Naive B cell (primary cell): ENCODE results near the gene USH1G. TPM values are rescaled to one million over a fixed set of nuclear protein-coding genes. Genes with fewer than 3 reads are reported as not detected.
"Not testable (repeated sequence)": the region's sequence is repeated elsewhere in the genome, so short reads cannot be mapped to it uniquely, and the experiment has no call there.

Source experiments
- ATAC-seq, 2 donors: fragments of 150-1000 bp; cut with Tn5 transposase; 2 replicates each; pipeline ENCODE4 v1.10.0; 2021; ENCODE audit warnings: low read depth in 2 of 2, mild to moderate bottlenecking in 2 of 2, moderate library complexity in 2 of 2
- DNase-seq: peaks from one replicate; pipeline ENCODE4 v3.0.0; 2022
- H3K27ac Mint-ChIP-seq, 6 donors: one replicate each; pipeline ENCODE4 v1.8.0; 2020 to 2022; ENCODE audit warnings: mild to moderate bottlenecking in 6 of 6, mixed read lengths in 6 of 6, moderate library complexity in 5 of 6, inconsistent platforms in 2 of 6
- H3K27me3 Mint-ChIP-seq, 3 donors: one replicate each; pipeline ENCODE4 v1.8.0; 2021 to 2022; ENCODE audit warnings: mixed read lengths in 3 of 3, mild to moderate bottlenecking in 1 of 3
- H3K36me3 Mint-ChIP-seq, 2 donors: one replicate each; pipeline ENCODE4 v1.8.0; 2020 to 2022; ENCODE audit warnings: mixed read lengths in 2 of 2, inconsistent platforms in 1 of 2, mild to moderate bottlenecking in 1 of 2
- H3K4me1 Mint-ChIP-seq, 3 donors: one replicate each; pipeline ENCODE4 v1.8.0; 2020 to 2022; ENCODE audit warnings: mixed read lengths in 3 of 3, inconsistent platforms in 1 of 3, mild to moderate bottlenecking in 1 of 3, moderate library complexity in 1 of 3
- H3K4me3 Mint-ChIP-seq, 8 donors: one replicate each; pipeline ENCODE4 v1.8.0; 2020 to 2022; ENCODE audit warnings: mild to moderate bottlenecking in 8 of 8, mixed read lengths in 8 of 8, moderate library complexity in 8 of 8, inconsistent platforms in 2 of 8
- H3K9me3 Mint-ChIP-seq, 7 donors: one replicate each; pipeline ENCODE4 v1.8.0; 2020 to 2022; ENCODE audit warnings: mixed read lengths in 7 of 7, mild to moderate bottlenecking in 5 of 7, inconsistent platforms in 2 of 7, moderate library complexity in 1 of 7
- polyA plus RNA-seq, 6 donors: library from polyadenylated mRNA; unstranded; fragments of 300-500 nt; fragmentation: Illumina TruSeq; gene quantifications; one replicate each; pipeline ENCODE4 v1.2.3, GENCODE V29; 2021; ENCODE audit warnings: low read depth in 6 of 6

The USH1G gene
- polyA plus RNA-seq, 6 donors from 2014 or later: not detected

DNA sequence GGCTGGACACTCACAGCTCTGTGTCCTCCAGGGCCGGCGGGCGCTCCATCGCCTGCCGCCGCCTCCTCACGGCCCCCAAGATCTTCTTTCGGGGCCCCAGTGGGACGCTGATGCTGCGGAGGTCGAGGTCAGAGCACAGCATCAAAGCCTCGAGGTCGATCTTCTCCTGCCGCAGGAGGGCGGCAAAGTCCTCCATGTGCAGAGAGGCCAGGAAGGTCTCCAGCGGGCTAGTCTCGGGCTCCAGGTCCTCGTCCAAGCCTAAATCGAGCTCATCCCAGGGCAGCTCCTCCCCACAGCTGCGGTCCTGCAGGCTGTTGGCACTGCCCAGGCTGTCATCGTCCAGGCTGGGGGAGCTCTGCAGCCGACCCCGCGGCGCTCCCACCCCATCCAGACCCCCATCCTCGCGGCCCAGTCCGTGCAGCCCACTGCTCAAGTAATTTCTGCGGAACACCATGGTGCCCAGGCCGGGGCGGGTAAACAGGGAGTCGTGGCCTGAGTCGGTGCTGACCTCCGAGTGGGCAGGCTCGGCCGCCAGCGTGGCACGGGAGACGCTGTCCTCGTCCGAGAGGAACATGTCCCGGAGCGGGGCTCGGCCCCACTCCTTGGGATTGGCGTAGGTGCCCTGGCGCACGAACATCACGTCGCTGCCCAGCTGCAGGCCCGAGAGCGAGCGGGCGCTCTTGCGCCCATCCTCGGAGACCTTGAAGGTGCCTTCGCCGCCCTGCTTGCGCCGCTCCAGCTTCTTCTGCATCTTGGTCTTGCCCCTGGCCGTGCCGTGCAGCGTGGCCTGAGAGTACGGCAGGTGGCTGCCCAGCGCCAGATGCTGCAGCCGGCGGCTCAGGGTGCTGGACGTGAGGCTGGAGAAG, 3.4 kb downstream of the USH1G start:
- no peak for ATAC-seq
- Mint-ChIP-seq H3K4me1 (peaks cover 13 to 14% (median 14%) of the 10 kb centered on the region in 3 donors), H3K36me3 (no peaks in the 10 kb centered on the region), H3K9me3 (peaks cover 0 to 5% (median 0%) of the 10 kb centered on the region in 7 donors), H3K4me3 (no peak overlapping the region), H3K27me3 (peaks cover 21 to 87% (median 63%) of the 10 kb centered on the region in 3 donors), H3K27ac (no peak overlapping the region)
- no peak for DNase-seq

DNA sequence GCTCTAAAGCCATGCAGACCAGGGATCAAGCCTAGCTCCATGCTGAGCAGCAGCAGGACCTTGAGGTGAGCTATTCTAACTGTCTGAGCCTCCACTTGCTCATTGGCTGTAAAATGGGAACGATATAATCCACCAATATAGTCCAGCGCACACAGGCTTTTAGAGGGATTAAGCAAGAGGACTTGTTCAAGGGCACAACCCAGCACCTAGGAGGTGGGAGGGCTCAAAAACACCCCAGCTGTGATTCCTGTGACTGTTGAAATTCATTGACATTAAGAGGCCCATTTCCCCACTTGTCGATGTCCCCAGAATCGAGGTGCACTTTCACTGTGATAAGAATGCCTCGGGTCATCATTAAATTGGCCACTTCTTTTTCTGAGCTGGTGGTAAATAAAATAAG, 4.1 kb downstream of the USH1G start:
- ATAC-seq (no peak), DNase-seq (no peak)
- no peak overlapping the region for H3K27ac Mint-ChIP-seq
- no peak overlapping the region for H3K4me3 Mint-ChIP-seq
- peaks cover 0 to 5% (median 0%) of the 10 kb centered on the region in 7 donors for H3K9me3 Mint-ChIP-seq
- peaks cover 24 to 79% (median 58%) of the 10 kb centered on the region in 3 donors for H3K27me3 Mint-ChIP-seq
- peaks cover 7 to 10% (median 8%) of the 10 kb centered on the region in 3 donors for H3K4me1 Mint-ChIP-seq
- no peaks in the 10 kb centered on the region for H3K36me3 Mint-ChIP-seq

DNA sequence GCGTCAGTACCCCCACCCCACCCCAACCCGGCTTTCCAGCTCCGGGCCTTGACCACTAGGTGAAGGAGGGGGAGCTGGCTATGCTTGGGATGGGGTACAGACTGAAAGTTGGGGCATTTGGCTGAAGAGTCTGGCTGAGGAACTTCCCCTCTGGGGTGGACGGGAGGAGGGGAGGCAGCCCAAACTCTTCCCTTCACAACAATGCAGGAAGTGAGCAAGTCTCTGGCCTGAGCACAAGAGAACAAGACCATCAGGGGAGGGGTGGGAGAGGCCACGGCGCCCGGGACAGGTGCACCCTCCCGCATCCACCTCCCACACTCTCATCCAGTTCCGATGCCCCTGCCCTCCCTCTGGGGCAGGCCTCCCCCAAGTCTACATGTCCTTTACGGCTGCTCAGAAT, 5.6 kb downstream of the USH1G start:
- H3K36me3 Mint-ChIP-seq: no peaks in the 10 kb centered on the region

DNA sequence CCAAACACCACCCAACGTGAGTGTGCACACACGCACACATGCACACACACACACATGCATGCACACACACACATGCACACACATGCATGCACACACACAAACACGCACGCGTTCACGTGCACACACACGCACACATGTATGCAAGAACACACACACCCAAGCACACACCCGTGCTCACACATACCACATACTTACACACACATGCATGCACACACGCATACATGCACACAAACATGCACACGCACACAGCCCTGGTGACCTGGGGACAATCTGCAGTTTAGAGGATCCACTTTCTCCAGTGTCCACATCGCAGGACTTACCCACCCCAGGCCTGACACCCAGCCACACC, 6.2 kb downstream of the USH1G start:
- no peak overlapping the region for H3K27ac Mint-ChIP-seq
- H3K9me3 Mint-ChIP-seq: peaks cover 0 to 5% (median 0%) of the 10 kb centered on the region in 7 donors
- no peaks in the 10 kb centered on the region for H3K36me3 Mint-ChIP-seq
- DNase-seq (no peak), ATAC-seq (no peak)
- peaks cover 20 to 63% (median 47%) of the 10 kb centered on the region in 3 donors for H3K27me3 Mint-ChIP-seq
- H3K4me3 Mint-ChIP-seq: no peak overlapping the region
- peaks cover 0 to 3% (median 0%) of the 10 kb centered on the region in 3 donors for H3K4me1 Mint-ChIP-seq

More for the DNA sequence above, 5.6 kb downstream of the USH1G start:
- ATAC-seq (no peak), DNase-seq (no peak)
- H3K9me3 Mint-ChIP-seq: peaks cover 0 to 5% (median 0%) of the 10 kb centered on the region in 7 donors
- H3K4me3 Mint-ChIP-seq: no peak overlapping the region
- H3K27me3 Mint-ChIP-seq: peaks cover 21 to 66% (median 52%) of the 10 kb centered on the region in 3 donors
- H3K27ac Mint-ChIP-seq: no peak overlapping the region
- peaks cover under 1 to 4% (median 2%) of the 10 kb centered on the region in 3 donors for H3K4me1 Mint-ChIP-seq

DNA sequence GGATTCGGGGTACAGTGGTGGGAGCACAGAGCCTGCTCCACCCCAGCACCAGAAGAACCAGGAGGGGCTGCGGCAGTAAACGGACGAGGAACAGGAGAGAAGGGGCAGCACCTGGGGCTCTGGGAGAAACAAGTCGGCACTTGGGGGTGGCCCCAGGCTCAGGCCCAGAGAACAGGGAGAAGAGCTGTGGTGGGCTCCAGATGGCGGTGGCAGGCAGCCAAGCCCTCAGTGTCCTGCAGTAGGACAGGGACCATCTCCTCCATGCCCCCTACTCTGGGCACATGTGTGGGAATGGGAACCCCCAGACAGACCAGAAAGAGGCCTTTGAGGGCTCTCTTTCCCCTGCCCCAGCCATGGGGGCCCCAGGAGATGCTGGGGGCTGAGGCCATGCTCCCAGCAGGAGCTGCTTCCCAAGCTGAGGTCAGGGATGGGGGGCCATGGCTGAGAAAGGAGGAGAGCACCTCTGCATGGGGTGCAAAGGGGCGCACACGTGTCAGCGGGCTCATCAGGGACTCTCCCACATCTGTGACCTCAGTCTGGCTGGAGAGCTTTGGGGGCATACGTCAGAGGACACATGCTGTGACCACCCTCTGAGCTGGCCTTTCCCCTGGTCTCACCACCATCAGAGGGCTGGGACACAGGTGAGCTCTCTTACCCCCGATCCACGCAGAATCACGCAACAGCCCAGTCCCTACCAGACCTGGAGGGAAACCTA, 6.8 kb downstream of the USH1G start:
- no peak overlapping the region for H3K4me3 Mint-ChIP-seq
- no peak for ATAC-seq

DNA sequence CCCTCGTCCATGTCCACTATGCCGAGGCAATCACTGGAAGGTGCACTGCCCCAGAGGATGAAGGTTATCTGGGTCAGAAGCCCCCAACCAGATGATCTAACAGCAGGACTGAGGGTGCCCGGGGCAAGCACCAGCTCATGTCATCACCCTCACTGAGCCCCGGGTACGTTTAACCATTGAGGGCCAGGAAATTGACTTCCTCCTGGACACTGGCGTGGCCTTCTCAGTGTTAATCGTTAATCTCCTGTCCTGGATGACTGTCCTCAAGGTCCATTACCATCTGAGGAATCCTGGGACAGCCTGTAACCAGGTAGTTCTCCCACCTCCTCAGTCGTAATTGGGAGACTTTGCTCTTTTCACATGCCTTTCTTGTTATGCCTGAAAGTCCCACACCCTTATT, 11.6 kb downstream of the USH1G start:
- H3K4me3 Mint-ChIP-seq, DNase-seq, H3K9me3 Mint-ChIP-seq, ATAC-seq, H3K36me3 Mint-ChIP-seq, H3K4me1 Mint-ChIP-seq, H3K27ac Mint-ChIP-seq: not testable (repeated sequence)
- peaks cover 14 to 42% (median 28%) of the 10 kb centered on the region in 3 donors for H3K27me3 Mint-ChIP-seq

More for the DNA sequence above, 6.8 kb downstream of the USH1G start:
- Mint-ChIP-seq H3K27me3 (peaks cover 20 to 58% (median 42%) of the 10 kb centered on the region in 3 donors), H3K36me3 (no peaks in the 10 kb centered on the region), H3K27ac (no peak overlapping the region), H3K4me1 (peaks cover 0 to 3% (median 0%) of the 10 kb centered on the region in 3 donors), H3K9me3 (peaks cover 0 to 5% (median 0%) of the 10 kb centered on the region in 7 donors)
- no peak for DNase-seq

DNA sequence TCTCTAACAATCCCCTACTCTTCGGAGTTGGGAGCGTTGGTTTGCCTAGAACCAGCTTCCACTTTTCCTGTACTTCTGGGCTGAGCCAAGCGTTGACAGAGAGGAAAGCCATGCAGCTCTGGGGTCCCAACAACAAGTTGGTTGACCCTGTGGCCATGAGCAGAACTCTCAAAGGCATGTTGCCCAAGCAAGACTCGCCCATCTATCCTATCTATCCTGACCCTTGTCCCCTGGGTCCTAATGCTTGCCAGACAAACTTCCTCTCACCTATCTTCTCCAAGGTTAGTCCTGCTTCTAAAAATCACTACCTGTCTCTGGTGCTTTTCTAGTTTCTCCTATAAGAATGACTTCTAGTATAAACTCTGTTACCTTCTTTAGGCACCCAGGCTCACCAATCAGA, 14.0 kb downstream of the USH1G start:
- not testable (repeated sequence) for H3K36me3 Mint-ChIP-seq, DNase-seq, ATAC-seq, H3K9me3 Mint-ChIP-seq, H3K4me1 Mint-ChIP-seq, H3K27ac Mint-ChIP-seq, H3K4me3 Mint-ChIP-seq
- peaks cover 12 to 49% (median 13%) of the 10 kb centered on the region in 3 donors for H3K27me3 Mint-ChIP-seq

DNA sequence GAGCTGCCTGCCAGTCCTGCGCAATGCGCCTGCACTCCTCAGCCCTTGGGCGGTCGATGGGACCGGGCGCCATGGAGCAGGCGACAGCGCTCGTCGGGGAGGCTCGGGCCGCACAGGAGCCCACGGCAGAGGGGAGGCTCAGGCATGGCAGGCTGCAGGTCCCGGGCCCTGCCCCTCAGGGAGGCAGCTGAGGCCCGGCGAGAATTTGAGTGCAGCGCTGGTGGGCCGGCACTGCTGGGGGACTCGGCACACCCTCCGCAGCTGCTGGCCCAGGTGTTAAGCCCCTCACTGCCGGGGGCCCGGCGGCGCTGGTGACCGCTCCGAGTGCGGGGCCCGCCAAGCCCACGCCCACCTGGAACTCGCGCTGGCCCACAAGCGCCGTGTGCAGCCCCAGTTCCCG, 16.0 kb downstream of the USH1G start:
- Mint-ChIP-seq H3K4me1 (no peaks in the 10 kb centered on the region), H3K27ac (no peak overlapping the region), H3K36me3 (no peaks in the 10 kb centered on the region), H3K4me3 (no peak overlapping the region), H3K9me3 (no peaks in the 10 kb centered on the region), H3K27me3 (peaks cover 15 to 60% (median 30%) of the 10 kb centered on the region in 3 donors)
- no peak for ATAC-seq
- DNase-seq: no peak

DNA sequence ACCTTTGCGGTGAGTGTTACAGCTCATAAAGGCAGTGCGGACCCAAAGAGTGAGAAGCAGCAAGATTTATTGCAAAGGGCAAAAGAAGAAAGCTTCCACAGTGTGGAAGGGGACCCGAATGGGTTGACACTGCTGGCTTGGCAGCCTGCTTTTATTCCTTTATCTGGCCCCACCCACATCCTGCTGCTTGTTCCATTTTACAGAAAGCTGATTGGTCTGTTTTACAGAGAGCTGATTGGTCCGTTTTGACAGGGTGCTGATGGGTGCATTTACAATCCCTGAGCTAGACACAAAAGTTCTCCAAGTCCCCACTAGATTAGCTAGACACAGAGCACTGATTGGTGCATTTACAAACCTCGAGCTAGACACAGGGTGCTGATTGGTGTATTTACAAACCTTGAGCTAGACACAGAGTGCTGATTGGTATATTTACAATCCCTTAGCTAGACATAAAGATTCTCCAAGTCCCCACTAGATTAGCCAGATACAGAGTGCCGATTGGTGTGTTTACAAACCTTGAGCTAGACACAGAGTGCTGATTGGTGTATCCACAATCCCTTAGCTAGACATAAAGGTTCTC, 16.8 kb downstream of the USH1G start:
- not testable (repeated sequence) for DNase-seq, H3K4me3 Mint-ChIP-seq, H3K27ac Mint-ChIP-seq, H3K9me3 Mint-ChIP-seq, H3K36me3 Mint-ChIP-seq, ATAC-seq, H3K4me1 Mint-ChIP-seq
- peaks cover 21 to 67% (median 37%) of the 10 kb centered on the region in 3 donors for H3K27me3 Mint-ChIP-seq

DNA sequence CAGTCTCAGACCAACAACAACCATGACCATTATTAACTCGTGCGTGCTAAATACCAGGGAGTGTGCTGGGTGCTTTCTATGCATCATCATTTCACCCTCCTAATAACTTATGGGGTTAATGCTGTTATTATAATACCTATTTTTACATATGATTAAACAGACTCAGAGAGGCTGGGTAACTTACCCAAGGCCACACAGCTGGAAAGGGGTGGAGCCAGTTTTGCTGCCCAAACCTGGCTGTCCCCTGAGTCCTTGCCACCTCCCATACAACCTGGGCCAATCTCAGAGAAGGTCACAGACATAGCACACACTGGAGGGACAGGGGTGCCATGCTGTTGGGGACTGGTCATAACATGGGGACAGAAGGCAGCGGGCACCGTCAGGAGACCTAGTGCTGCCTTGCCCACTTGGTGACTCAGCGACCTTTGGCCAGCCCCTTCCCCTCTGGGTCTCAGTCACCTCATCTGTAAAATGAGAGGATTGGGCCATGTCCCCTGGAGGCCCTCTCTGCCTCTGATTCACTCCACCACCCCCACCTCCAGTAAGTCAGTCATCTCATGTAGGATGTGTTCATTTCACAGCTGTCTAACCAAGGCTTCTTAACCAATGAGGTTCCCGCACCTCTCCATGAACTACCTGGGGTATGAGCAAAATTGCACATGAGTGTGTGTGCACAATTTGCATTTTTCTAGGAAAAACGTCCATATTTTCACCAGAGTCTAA, 18.2 kb downstream of the USH1G start:
- Mint-ChIP-seq H3K27ac (no peak overlapping the region), H3K9me3 (no peaks in the 10 kb centered on the region), H3K4me3 (no peak overlapping the region), H3K4me1 (no peaks in the 10 kb centered on the region), H3K27me3 (peaks cover 18 to 70% (median 50%) of the 10 kb centered on the region in 3 donors), H3K36me3 (no peaks in the 10 kb centered on the region)
- no peak for DNase-seq
- ATAC-seq: no peak

DNA sequence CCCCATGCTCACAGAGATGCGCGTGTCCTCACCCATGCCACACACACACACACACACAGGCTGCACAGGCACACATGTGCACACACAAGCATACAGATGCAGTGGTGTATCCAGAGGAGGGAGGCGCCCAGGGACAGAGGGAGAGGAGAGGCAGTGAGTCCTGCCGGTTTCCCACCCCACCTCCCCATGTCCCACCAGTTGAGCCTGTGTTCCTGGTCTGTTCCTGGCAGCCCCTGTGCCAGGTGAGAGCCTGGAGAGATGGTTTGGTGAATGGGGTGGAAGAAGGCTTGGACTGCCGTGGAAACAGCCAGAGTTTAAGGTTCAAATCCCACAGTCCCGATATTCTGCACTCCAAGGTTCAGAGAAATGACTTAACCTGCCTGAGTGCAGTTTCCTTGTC, 19.4 kb downstream of the USH1G start:
- Mint-ChIP-seq H3K36me3 (no peaks in the 10 kb centered on the region), H3K27me3 (peaks cover 18 to 68% (median 50%) of the 10 kb centered on the region in 3 donors), H3K4me1 (no peaks in the 10 kb centered on the region), H3K4me3 (no peak overlapping the region), H3K9me3 (no peaks in the 10 kb centered on the region), H3K27ac (no peak overlapping the region)
- ATAC-seq: no peak
- no peak for DNase-seq

DNA sequence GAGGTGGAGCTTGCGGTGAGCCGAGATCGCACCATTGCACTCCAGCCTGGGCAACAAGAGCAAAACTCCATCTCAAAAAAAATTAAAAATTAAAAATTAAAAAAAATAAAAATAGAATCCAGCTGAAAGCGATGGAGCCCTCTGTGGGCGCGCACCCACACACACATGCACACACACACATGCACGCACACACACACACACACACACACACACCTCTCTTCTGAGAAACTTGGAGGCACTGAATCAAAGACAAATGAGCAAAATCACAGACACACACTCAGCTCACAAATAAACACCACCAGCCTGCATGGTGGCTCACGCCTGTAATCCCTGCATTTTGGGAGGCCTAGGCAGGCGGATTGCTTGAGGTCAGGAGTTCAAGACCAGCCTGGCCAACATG, 20.0 kb downstream of the USH1G start:
- no peak for ATAC-seq
- H3K36me3 Mint-ChIP-seq: no peaks in the 10 kb centered on the region
- no peak overlapping the region for H3K4me3 Mint-ChIP-seq
- H3K27me3 Mint-ChIP-seq: peaks cover 18 to 69% (median 53%) of the 10 kb centered on the region in 3 donors
- no peak overlapping the region for H3K27ac Mint-ChIP-seq
- no peak for DNase-seq
- no peaks in the 10 kb centered on the region for H3K4me1 Mint-ChIP-seq
- H3K9me3 Mint-ChIP-seq: no peaks in the 10 kb centered on the region
